Measurements from ENCODE around the gene UTS2.

DNA sequence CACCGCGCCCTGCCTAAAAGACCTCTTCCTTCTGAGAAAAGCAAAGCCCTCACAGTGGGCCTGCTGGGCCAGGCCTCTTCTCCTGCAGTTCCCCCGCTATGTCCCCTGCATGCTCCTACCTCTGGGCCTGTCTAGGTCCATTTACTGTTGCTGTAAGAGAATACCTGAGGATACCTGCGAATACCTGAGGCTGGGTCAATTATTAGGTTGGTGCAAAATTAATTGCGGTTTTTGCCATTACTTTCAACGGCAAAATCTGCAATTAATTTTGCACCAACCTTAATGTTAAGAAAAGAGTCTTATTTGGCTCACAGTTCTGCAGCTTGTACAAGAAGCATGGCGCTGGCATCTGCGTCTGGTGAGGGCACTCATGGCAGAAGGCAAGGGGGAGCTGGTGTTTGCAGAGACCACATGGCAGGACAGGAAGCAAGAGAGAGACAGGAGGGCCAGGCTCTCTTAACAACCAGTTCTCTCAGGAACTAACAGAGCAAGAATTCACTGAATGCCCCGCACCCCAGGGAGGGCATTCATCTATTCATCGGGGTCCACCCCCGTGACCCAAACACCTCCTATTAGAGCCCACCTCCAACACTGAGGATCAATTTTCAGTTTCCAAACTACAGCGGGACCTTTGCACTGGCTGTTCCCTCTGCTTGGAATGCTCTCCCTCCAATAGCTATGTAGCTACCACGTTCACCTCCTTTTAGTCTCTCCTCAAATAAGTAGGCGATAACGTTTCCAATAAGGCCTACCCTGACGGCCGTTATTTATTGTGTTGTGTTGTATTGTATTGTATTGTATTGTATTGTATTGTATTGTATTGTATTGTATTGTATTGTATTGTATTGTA is 9.6 kb upstream of the UTS2 start:
- no peak for TF ChIP-seq POLR2A (IDR thresholded peaks at IDR 0.05; ENCODE audit: low read depth, low read length)
- no peak for TF ChIP-seq POLR2AphosphoS5 (IDR thresholded peaks at IDR 0.05; ENCODE audit: low read depth, low read length)
- no peak for TF ChIP-seq TAF1 (IDR thresholded peaks at IDR 0.05; ENCODE audit: borderline replicate concordance, low read depth, low read length)
